GM19351 (cell line): ENCODE results near the gene PACSIN3.
"Not testable (repeated sequence)": the region's sequence is repeated elsewhere in the genome, so short reads cannot be mapped to it uniquely, and the experiment has no call there.

Experiments
- ATAC-seq: cut with Tn5 transposase; IDR thresholded peaks from one replicate; pipeline ENCODE4 v1.9.1; 2021; ENCODE audit warnings: mild to moderate bottlenecking, moderate library complexity; ENCODE audit not compliant: unreplicated experiment

The PACSIN3 gene

DNA sequence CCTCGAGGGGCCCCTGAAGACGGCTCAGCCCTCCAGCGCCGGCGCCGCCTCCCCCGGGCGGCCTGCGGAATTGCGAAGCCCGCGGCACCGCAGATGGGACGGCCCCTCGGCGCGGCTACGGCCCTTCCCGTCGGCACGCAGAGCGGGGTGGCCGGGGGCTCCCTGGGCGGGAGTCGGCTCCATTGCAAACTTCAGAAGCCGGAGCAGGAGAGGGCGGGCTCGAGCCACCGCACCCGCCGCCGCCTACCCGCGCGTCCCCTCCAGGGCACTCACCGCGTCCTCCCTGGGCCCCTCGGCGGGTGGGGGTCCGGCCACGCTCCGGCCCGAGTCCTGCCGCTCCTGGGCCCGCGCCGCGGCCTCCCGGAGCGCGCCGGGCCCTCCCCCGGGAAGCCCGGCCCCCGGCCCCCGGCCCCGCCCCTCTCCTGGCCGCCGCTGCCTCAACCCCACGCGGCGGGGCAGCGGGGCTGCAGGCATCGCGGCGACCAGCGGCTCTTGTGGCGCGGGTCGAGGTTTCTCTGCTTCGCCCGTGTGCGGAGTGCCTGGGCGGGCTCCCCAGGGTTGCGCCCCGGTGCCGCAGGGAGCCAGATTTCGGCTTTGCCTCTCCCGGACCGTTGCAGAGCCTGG lies at the start of gene PACSIN3:
Gene PACSIN3, minus strand, starts transcription at position 359 of the 624 bp plus-strand sequence. CDS start 3,707 bp downstream, outside the sequence.
- ATAC-seq, result peak; percentile 60

- no peak for ATAC-seq
Observed at GRCh38 chr11:47235163-47235562, 48.9 kb upstream of the PACSIN3 start.

DNA sequence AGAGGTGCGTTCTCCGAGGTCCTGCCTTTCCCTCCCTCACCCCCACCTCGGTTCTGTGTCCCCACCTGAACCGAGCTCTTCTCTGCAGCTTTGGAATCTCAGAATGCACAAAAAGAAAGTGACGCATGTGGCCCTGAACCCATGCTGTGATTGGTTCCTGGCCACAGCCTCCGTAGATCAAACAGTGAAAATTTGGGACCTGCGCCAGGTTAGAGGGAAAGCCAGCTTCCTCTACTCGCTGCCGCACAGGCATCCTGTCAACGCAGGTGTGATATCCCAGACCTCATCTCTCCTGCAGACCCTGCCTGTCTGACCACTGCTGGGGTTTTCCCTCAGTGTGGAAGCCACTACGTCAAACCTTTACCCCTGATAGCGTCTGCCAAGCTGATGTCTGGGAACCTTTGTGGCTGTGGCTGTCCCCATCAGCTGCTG lies 48.5 kb upstream of the PACSIN3 start:
- ATAC-seq, result no peak

DNA sequence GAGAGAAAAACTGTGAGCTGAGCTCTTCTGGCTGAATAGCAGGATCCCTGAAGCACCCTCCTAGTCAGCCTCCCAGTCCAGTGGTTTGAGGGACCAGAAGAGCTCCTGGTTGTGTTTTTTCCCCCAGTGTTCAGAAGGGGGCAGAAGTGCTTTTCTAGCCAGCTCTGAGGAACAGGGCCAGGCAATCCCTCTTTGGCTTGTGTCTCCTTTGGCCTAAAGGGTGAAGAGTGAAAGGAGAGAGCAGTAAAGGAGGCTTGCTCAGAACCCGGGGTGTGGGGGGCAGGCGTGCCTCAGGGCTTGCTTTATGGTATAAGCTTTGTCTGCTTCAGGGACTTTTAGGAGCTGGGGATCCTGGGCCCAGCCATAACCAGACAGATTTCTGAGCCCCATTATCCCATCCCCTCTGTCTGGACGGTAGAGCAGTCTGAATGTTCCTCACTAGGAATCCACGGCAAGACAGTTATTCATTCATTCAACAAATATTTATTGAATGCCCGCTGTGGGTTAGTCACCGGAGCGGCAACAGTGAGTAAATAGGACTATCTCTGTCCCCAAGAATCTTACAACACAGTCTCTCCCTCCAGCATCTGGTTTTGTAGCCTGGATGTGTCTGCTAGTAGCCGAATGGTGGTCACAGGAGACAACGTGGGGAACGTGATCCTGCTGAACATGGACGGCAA lies 47.9 kb upstream of the PACSIN3 start:
- no peak for ATAC-seq

DNA sequence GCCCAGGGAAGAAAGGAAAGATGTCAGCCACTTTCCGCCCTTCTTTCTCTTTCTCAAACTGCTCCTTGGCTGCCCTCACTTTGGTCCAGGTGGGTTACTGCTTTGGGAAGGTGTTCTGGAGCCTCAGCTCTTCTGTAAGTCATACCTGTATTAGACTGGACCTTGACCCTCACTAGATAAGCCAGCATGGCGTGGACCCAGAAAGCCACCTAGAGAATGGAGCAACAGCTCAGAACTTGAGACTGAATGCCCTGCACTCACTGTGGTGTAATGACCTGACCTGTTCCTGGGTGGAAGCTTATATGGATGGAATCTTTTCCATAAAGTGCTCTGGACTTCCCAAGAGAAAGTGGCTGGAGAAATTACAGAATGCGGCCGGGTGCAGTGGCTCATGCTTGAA lies 46.8 kb upstream of the PACSIN3 start:
- no peak for ATAC-seq

DNA sequence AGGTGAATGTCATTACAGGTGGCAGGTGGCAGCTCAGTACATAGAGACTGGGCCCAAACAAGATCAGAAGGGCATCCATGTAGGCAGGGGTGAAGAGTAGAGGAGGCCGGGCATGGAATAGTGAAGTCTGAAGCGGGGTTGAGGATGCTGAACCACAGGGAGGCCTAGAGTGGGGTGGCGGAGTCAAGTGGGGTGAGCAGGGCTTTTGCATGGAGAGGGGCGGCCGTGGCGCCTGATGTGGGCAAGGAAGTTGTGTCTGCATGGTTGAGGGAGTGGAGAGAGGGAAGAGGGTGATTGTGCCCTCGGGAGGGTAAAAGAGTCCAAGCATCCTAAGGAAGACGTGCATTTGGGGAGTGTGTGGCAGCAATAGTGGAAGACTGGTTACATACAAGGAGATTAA lies 42.9 kb upstream of the PACSIN3 start:
- no peak for ATAC-seq

DNA sequence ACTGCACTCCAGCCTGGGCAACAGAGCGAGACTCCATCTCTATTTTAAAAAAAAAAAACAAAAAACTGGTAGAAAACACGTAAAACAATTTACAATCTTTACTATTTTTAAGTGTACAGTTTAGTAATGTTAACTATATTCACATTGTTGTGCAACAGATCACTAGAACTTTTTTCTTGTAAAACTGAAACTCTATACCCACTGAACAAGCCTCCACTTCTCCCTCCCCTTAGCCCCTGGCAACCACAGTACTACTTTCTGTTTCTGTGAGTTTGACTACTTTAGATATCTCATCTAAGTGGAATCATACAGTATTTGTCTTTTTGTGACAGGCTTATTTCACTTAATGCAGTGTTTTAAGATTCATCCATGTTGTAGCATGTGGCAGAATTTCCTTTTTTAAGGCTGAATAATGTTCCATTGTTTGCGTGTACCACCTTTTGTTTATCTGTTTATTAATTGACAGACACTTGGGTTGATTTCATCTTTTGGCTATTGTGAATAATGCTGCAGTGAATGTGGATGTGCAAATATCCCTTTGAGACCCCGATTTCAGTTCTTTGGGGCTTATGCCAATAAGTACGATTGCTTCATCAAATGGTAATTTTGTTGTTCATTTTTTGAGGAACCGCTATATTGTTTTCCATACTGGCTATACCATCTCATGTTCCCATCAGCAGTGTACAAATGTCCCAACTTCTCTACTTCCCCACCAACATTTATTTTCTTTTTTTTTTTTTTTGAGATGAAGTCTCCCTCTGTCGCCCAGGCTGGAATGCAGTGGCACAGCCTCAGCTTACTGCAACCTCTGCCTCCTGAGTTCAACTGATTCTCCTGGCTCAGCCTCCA lies 39.5 kb upstream of the PACSIN3 start:
- peak; percentile 91 for ATAC-seq

DNA sequence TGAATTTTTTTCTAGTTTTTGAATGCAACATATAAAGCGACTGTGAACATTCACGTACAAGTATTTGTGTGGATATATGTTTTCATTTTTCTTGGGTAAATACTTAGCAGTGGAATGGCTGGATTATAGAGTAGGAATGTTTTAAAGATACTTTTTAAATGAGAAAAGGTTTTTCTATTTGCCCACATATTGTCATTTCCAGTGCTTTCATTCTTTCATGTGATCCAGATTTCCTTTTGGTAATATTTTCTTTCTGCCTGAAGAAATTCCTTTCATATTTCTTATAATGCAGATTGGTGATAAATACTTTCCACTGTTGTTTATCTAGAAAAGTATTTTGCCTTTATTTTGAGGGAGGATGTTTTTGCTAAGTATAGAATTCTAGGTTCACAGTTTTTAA lies 36.5 kb upstream of the PACSIN3 start:
- ATAC-seq, result no peak

- ATAC-seq, result no peak
Observed at GRCh38 chr11:47220401-47220821, 34.2 kb upstream of the PACSIN3 start.

GRCh38 chr11:47216121-47216798 lies 30.0 kb upstream of the PACSIN3 start:
- ATAC-seq, result peak; percentile 28

GRCh38 chr11:47215366-47215910 lies 29.2 kb upstream of the PACSIN3 start:
- no peak for ATAC-seq

DNA sequence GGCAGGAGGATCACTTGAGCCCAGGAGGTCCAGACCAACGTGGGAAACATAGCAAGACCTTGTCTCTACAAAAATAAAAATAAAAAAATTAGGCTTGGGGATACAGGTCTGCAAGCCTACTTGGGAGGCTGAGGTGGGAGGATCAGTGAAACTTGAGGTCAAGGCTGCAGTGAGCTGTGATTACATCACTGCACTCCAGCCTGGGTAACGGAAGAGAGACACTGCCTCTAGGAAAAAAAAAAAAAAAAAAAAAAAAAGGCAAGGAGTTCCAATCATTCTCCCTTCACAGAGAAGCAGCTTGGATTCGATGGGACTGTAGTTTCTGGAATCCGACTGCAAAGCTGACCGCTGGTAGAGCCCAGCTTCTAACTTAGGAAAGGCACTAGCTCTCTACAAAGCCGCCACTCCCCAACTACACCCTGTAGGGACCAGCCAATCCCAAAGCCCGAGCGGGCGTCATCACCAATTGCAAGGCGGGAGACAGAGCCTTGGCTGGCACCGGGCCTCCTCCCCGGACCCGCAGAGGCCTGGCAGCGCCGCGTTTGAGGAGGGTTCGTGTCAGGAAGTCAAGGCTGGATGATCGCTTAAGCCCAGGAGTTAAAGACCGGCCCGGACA lies 27.8 kb upstream of the PACSIN3 start:
- ATAC-seq, result peak; percentile 40

DNA sequence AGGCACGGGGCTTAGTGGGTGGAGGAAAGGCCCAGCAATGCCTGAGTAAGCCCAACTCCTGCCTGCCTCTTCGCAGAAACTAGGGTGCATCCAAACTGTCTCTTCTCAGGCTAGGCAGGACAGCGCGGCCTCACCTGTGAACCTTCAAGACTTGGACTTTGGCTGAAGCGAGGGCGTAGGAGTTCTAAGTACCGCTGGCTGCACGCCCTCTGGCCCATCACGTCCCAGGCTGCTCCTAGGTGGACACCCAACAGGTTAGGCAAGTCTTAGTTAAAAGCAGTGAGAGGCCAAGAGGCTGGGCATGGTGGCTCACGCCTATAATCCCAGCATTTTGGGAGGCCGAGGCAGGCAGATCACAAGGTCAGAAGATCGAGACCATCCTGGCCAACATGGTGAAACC lies 26.7 kb upstream of the PACSIN3 start:
- no peak for ATAC-seq

- ATAC-seq, result no peak
Observed at GRCh38 chr11:47208628-47209027, 22.4 kb upstream of the PACSIN3 start.

- not testable (repeated sequence) for ATAC-seq
Observed at GRCh38 chr11:47208008-47208552, 21.8 kb upstream of the PACSIN3 start.

- ATAC-seq, result no peak
Observed at GRCh38 chr11:47207459-47207858, 21.2 kb upstream of the PACSIN3 start.

DNA sequence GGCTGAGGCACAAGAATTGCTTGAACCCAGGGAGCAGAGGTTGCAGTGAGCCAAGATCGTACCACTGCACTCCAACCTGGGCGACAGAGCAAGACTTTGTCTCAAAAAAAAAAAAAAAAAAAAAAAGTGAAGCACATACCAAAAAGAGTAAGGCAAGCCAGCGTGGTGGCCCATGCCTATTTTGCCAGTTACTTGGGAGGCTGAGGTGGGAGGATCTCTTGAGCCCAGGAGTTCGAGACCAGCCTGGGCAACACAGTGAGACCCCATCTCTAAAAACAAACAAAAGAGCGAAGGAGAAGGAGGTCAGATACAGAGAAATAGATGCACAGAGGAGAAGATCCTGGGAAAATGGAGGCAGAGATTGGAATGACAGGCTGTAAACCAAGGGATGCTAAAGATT lies 20.3 kb upstream of the PACSIN3 start:
- ATAC-seq, result not testable (repeated sequence)

DNA sequence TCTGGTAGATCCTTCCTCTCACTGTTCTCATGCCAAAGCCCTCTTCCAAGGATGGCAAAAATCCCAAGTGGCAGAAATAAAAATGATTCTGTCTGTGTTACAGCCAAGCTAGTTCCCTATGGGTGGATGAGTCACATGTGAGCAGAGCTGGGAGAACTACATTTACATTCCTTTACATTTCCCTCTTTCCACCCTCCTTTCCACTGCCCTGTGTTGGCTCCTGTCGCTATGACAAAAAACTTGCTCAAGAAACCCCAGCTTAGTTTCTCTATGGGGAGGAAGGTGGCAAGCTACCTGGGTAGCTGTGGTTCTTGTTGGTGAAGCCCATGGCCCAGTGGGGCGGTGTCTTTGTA lies 18.4 kb upstream of the PACSIN3 start:
- ATAC-seq, result no peak

- no peak for ATAC-seq
Observed at GRCh38 chr11:47202576-47202975, 16.3 kb upstream of the PACSIN3 start.

DNA sequence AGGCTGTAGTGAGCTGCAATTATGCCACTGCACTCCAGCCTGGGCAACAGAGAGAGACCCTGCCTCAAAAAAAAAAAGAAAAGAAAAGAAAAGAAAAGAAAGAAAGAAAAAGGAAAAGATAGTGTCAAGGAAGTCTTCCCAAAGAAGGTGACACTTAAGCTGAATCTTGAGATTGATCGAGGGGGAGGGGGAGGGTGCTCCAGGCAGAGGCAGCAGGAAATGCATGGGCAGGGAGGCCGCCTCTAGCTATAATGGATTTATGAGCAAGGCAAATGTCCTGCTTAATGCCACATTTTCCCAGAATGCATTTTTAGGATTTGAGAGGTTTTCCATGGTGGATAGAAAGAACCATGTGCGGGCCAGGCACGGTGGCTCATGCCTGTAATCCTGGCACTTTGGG lies 14.8 kb upstream of the PACSIN3 start:
- ATAC-seq, result no peak
